Activated T-cell treated with anti-CD3 and anti-CD28 coated beads, Interleukin-2, amount 50 U/mL, for 24 hours (primary cell): ENCODE results near the gene PGLYRP3.
"Not testable (repeated sequence)": the region's sequence is repeated elsewhere in the genome, so short reads cannot be mapped to it uniquely, and the experiment has no call there.

Experiments
- DNase-seq: peaks from one replicate; pipeline ENCODE4 v3.0.0-alpha.2; 2020
- H3K27ac Mint-ChIP-seq: 2 replicates; pipeline ENCODE4 v1.8.0; 2020; ENCODE audit warnings: mild to moderate bottlenecking, mixed read lengths
- H3K27me3 Mint-ChIP-seq: 2 replicates; pipeline ENCODE4 v1.8.0; 2020; ENCODE audit warnings: mixed read lengths
- H3K36me3 Mint-ChIP-seq: 2 replicates; pipeline ENCODE4 v1.8.0; 2020; ENCODE audit warnings: low read depth, mixed read lengths
- H3K4me1 Mint-ChIP-seq: 2 replicates; pipeline ENCODE4 v1.8.0; 2020; ENCODE audit warnings: low read depth, mixed read lengths
- H3K4me3 Mint-ChIP-seq: 2 replicates; pipeline ENCODE4 v1.8.0; 2020; ENCODE audit warnings: mild to moderate bottlenecking, moderate library complexity, mixed read lengths
- H3K9me3 Mint-ChIP-seq: 2 replicates; pipeline ENCODE4 v1.8.0; 2020; ENCODE audit warnings: mixed read lengths

PGLYRP3 gene

GRCh38 chr1:153342178-153342577, 29.4 kb upstream of the PGLYRP3 start:
- Mint-ChIP-seq H3K4me1 (peaks cover 47% of the 10 kb centered on the region), H3K36me3 (no peaks in the 10 kb centered on the region), H3K9me3 (no peaks in the 10 kb centered on the region), H3K27ac (no peak overlapping the region), H3K27me3 (peaks cover 15% of the 10 kb centered on the region), H3K4me3 (no peak overlapping the region)
- no peak for DNase-seq

- no peak for DNase-seq
- no peak overlapping the region for H3K27ac Mint-ChIP-seq
- H3K4me1 Mint-ChIP-seq: peaks cover 44% of the 10 kb centered on the region
- no peaks in the 10 kb centered on the region for H3K36me3 Mint-ChIP-seq
- H3K27me3 Mint-ChIP-seq: peaks cover 11% of the 10 kb centered on the region
- no peak overlapping the region for H3K4me3 Mint-ChIP-seq
- H3K9me3 Mint-ChIP-seq: no peaks in the 10 kb centered on the region
These were observed 28.7 kb upstream of the PGLYRP3 start for GRCh38 chr1:153341431-153341934.

- no peak for DNase-seq
- no peak overlapping the region for H3K27ac Mint-ChIP-seq
- no peak overlapping the region for H3K4me3 Mint-ChIP-seq
- H3K9me3 Mint-ChIP-seq: no peaks in the 10 kb centered on the region
- peaks cover 10% of the 10 kb centered on the region for H3K27me3 Mint-ChIP-seq
- H3K36me3 Mint-ChIP-seq: no peaks in the 10 kb centered on the region
- peaks cover 33% of the 10 kb centered on the region for H3K4me1 Mint-ChIP-seq
These were observed 27.6 kb upstream of the PGLYRP3 start for GRCh38 chr1:153340356-153340755.

- no peak overlapping the region for H3K27ac Mint-ChIP-seq
These were observed 27.1 kb upstream of the PGLYRP3 start for GRCh38 chr1:153339802-153340201.

GRCh38 chr1:153337980-153338853, 25.5 kb upstream of the PGLYRP3 start:
- peaks cover 16% of the 10 kb centered on the region for H3K4me1 Mint-ChIP-seq
- H3K4me3 Mint-ChIP-seq: no peak overlapping the region
- no peak overlapping the region for H3K27ac Mint-ChIP-seq
- no peak for DNase-seq
- H3K9me3 Mint-ChIP-seq: no peaks in the 10 kb centered on the region
- H3K36me3 Mint-ChIP-seq: no peaks in the 10 kb centered on the region
- peaks cover 10% of the 10 kb centered on the region for H3K27me3 Mint-ChIP-seq

More at GRCh38 chr1:153339802-153340201, 27.1 kb upstream of the PGLYRP3 start:
- DNase-seq: no peak
- peaks cover 10% of the 10 kb centered on the region for H3K27me3 Mint-ChIP-seq
- no peaks in the 10 kb centered on the region for H3K9me3 Mint-ChIP-seq
- H3K4me3 Mint-ChIP-seq: no peak overlapping the region
- H3K4me1 Mint-ChIP-seq: peaks cover 29% of the 10 kb centered on the region
- H3K36me3 Mint-ChIP-seq: no peaks in the 10 kb centered on the region

GRCh38 chr1:153336650-153337049, 23.9 kb upstream of the PGLYRP3 start:
- H3K4me3 Mint-ChIP-seq: no peak overlapping the region
- peaks cover 13% of the 10 kb centered on the region for H3K4me1 Mint-ChIP-seq
- DNase-seq: no peak
- no peaks in the 10 kb centered on the region for H3K36me3 Mint-ChIP-seq
- H3K27ac Mint-ChIP-seq: no peak overlapping the region
- H3K27me3 Mint-ChIP-seq: peaks cover 2% of the 10 kb centered on the region
- H3K9me3 Mint-ChIP-seq: peaks cover 8% of the 10 kb centered on the region

GRCh38 chr1:153333902-153334301, 21.1 kb upstream of the PGLYRP3 start:
- DNase-seq: no peak
- Mint-ChIP-seq H3K27ac (no peak overlapping the region), H3K4me1 (no peaks in the 10 kb centered on the region), H3K36me3 (no peaks in the 10 kb centered on the region), H3K9me3 (peaks cover 28% of the 10 kb centered on the region), H3K4me3 (no peak overlapping the region), H3K27me3 (no peaks in the 10 kb centered on the region)

GRCh38 chr1:153324912-153325311, 12.2 kb upstream of the PGLYRP3 start:
- Mint-ChIP-seq H3K36me3 (no peaks in the 10 kb centered on the region), H3K9me3 (peaks cover 34% of the 10 kb centered on the region), H3K27me3 (peaks cover 12% of the 10 kb centered on the region), H3K27ac (no peak overlapping the region), H3K4me1 (no peaks in the 10 kb centered on the region), H3K4me3 (no peak overlapping the region)
- DNase-seq: no peak

- H3K27ac Mint-ChIP-seq: no peak overlapping the region
- no peak overlapping the region for H3K4me3 Mint-ChIP-seq
- DNase-seq: no peak
- no peaks in the 10 kb centered on the region for H3K4me1 Mint-ChIP-seq
- H3K36me3 Mint-ChIP-seq: no peaks in the 10 kb centered on the region
- peaks cover 19% of the 10 kb centered on the region for H3K9me3 Mint-ChIP-seq
- peaks cover 25% of the 10 kb centered on the region for H3K27me3 Mint-ChIP-seq
These were observed 9.8 kb upstream of the PGLYRP3 start for GRCh38 chr1:153322568-153322967.

- H3K9me3 Mint-ChIP-seq: peaks cover 20% of the 10 kb centered on the region
- not testable (repeated sequence) for H3K36me3 Mint-ChIP-seq, DNase-seq, H3K27ac Mint-ChIP-seq, H3K4me1 Mint-ChIP-seq, H3K4me3 Mint-ChIP-seq
- H3K27me3 Mint-ChIP-seq: peaks cover 22% of the 10 kb centered on the region
These were observed 5.4 kb upstream of the PGLYRP3 start for GRCh38 chr1:153318145-153318544.

- H3K9me3 Mint-ChIP-seq, H3K27ac Mint-ChIP-seq, H3K4me1 Mint-ChIP-seq, H3K36me3 Mint-ChIP-seq, H3K4me3 Mint-ChIP-seq, DNase-seq: not testable (repeated sequence)
- H3K27me3 Mint-ChIP-seq: peaks cover 22% of the 10 kb centered on the region
These were observed 3.3 kb upstream of the PGLYRP3 start for GRCh38 chr1:153316013-153316412.

- H3K36me3 Mint-ChIP-seq, H3K4me3 Mint-ChIP-seq, H3K27me3 Mint-ChIP-seq, H3K27ac Mint-ChIP-seq, H3K4me1 Mint-ChIP-seq, DNase-seq, H3K9me3 Mint-ChIP-seq: not testable (repeated sequence)
These were observed 1.6 kb upstream of the PGLYRP3 start for GRCh38 chr1:153314388-153314787.

GRCh38 chr1:153313288-153313687, 536 bp upstream of the PGLYRP3 start:
- H3K27ac Mint-ChIP-seq: no peak overlapping the region
- H3K27me3 Mint-ChIP-seq: no peaks in the 10 kb centered on the region
- no peak for DNase-seq
- no peaks in the 10 kb centered on the region for H3K4me1 Mint-ChIP-seq
- no peaks in the 10 kb centered on the region for H3K36me3 Mint-ChIP-seq
- no peak overlapping the region for H3K4me3 Mint-ChIP-seq
- peaks cover 1% of the 10 kb centered on the region for H3K9me3 Mint-ChIP-seq

- Mint-ChIP-seq H3K27me3 (peaks cover 8% of the 10 kb centered on the region), H3K9me3 (peaks cover 1% of the 10 kb centered on the region), H3K4me1 (no peaks in the 10 kb centered on the region), H3K4me3 (no peak overlapping the region), H3K36me3 (no peaks in the 10 kb centered on the region), H3K27ac (no peak overlapping the region)
- no peak for DNase-seq
These were observed 2.2 kb downstream of the PGLYRP3 start for GRCh38 chr1:153310526-153310925.

GRCh38 chr1:153309441-153309840, 3.3 kb downstream of the PGLYRP3 start:
- Mint-ChIP-seq H3K4me3 (no peak overlapping the region), H3K27me3 (peaks cover 8% of the 10 kb centered on the region), H3K27ac (no peak overlapping the region), H3K9me3 (no peaks in the 10 kb centered on the region), H3K4me1 (no peaks in the 10 kb centered on the region), H3K36me3 (no peaks in the 10 kb centered on the region)
- no peak for DNase-seq
